ENCODE results near the gene LRRC25. TPM values are rescaled to one million over a fixed set of nuclear protein-coding genes. Genes with fewer than 3 reads are reported as not detected.

The LRRC25 gene
- 0.06 TPM in 1 of 2 replicates, not detected in the other for total RNA-seq

GRCh38 chr19:18397242-18398202 is at the start of gene LRRC25:
LRRC25 (minus strand) TSS chr19:18397622; CDS start chr19:18396963, 659 bp downstream.

GRCh38 chr19:18437491-18438330 is 40.3 kb upstream of the LRRC25 start, which contains the start of gene ISYNA1:
ISYNA1 (minus strand) TSS chr19:18438133; CDS start chr19:18437979, 154 bp downstream.

GRCh38 chr19:18419195-18419698 is 21.8 kb upstream of the LRRC25 start, which contains the start of gene SSBP4:
SSBP4 (plus strand) TSS chr19:18419398; CDS start chr19:18419649, 251 bp downstream.

GRCh38 chr19:18385675-18386542 is 11.5 kb downstream of the LRRC25 start, which contains the start of gene GDF15:
GDF15 (plus strand) TSS chr19:18386158; CDS start chr19:18386190, 32 bp downstream.

Other genes with a start within 250 kb of the LRRC25 start
- 8.2 and 13.9 TPM in 2 replicates for gene PIK3R2, start 244.5 kb downstream of the LRRC25 start, total RNA-seq
- 39.4 and 59.7 TPM in 2 replicates for gene IFI30, start 223.8 kb downstream of the LRRC25 start, total RNA-seq
- 7.5 and 14.0 TPM in 2 replicates for gene MPV17L2, start 204.4 kb downstream of the LRRC25 start, total RNA-seq
- gene RAB3A, start 193.6 kb downstream of the LRRC25 start, total RNA-seq, result 3.4 and 6.6 TPM in 2 replicates
- gene PDE4C, start 171.2 kb downstream of the LRRC25 start, total RNA-seq, result 0.12 and 0.26 TPM in 2 replicates
- 0.13 and 0.87 TPM in 2 replicates for gene IQCN, start 123.2 kb downstream of the LRRC25 start, total RNA-seq
- 85.7 and 119 TPM in 2 replicates for gene JUND, start 116.0 kb downstream of the LRRC25 start, total RNA-seq
- 122 and 147 TPM in 2 replicates for gene LSM4, start 74.5 kb downstream of the LRRC25 start, total RNA-seq
- 60.6 and 62.5 TPM in 2 replicates for gene PGPEP1, start 57.0 kb downstream of the LRRC25 start, total RNA-seq
- gene GDF15, start 11.5 kb downstream of the LRRC25 start, total RNA-seq, result 41.1 and 66.9 TPM in 2 replicates
- 54.1 and 66.1 TPM in 2 replicates for gene SSBP4, start 21.8 kb upstream of the LRRC25 start, total RNA-seq
- 9.6 and 10.8 TPM in 2 replicates for gene ISYNA1, start 40.5 kb upstream of the LRRC25 start, total RNA-seq
- 16.1 and 18.0 TPM in 2 replicates for gene ELL, start 124.4 kb upstream of the LRRC25 start, total RNA-seq
- gene FKBP8, start 146.0 kb upstream of the LRRC25 start, total RNA-seq, result 256 and 259 TPM in 2 replicates
- gene KXD1, start 160.2 kb upstream of the LRRC25 start, total RNA-seq, result 70.0 and 82.8 TPM in 2 replicates
- gene UBA52, start 174.2 kb upstream of the LRRC25 start, total RNA-seq, result 850 and 972 TPM in 2 replicates
- gene REX1BD, start 191.2 kb upstream of the LRRC25 start, total RNA-seq, result 51.8 and 59.6 TPM in 2 replicates
- 437 and 449 TPM in 2 replicates for gene CRLF1, start 209.2 kb upstream of the LRRC25 start, total RNA-seq
- 3.1 and 4.0 TPM in 2 replicates for gene TMEM59L, start 215.2 kb upstream of the LRRC25 start, total RNA-seq
- 8.6 and 8.9 TPM in 2 replicates for gene KLHL26, start 239.4 kb upstream of the LRRC25 start, total RNA-seq